ENCODE data around the gene CTAG1B.

GRCh38 chrX:154652311-154653047, 33.4 kb upstream of the CTAG1B start:
- TF ChIP-seq POLR2AphosphoS5 (IDR thresholded peaks at IDR 0.05; ENCODE audit: borderline replicate concordance, low read depth, low read length) (no peak), EZH2 (IDR thresholded peaks at IDR 0.05) (no peak)
